Loucy (cell line): Measurements from ENCODE around the gene PLXNA4.

Source experiments
- EZH2phosphoT487 ChIP-seq: fragments of 200-600 bp; IDR thresholded peaks from 2 replicates; pipeline ENCODE4 v1.6.1; 2018; ENCODE audit warnings: antibody characterized with exemption, mild to moderate bottlenecking, moderate library complexity, borderline replicate concordance
- TF ChIP-seq, protein P1 (sequence below): fragments of 200-600 bp; sonication (generic); conservative IDR thresholded peaks from 2 replicates; pipeline ENCODE4 v1.5.1; 2014; ENCODE audit warnings: mild to moderate bottlenecking, antibody characterized with exemption, low read length

- TF ChIP-seq EZH2phosphoT487 = no peak
- TF ChIP-seq, protein P1, sequence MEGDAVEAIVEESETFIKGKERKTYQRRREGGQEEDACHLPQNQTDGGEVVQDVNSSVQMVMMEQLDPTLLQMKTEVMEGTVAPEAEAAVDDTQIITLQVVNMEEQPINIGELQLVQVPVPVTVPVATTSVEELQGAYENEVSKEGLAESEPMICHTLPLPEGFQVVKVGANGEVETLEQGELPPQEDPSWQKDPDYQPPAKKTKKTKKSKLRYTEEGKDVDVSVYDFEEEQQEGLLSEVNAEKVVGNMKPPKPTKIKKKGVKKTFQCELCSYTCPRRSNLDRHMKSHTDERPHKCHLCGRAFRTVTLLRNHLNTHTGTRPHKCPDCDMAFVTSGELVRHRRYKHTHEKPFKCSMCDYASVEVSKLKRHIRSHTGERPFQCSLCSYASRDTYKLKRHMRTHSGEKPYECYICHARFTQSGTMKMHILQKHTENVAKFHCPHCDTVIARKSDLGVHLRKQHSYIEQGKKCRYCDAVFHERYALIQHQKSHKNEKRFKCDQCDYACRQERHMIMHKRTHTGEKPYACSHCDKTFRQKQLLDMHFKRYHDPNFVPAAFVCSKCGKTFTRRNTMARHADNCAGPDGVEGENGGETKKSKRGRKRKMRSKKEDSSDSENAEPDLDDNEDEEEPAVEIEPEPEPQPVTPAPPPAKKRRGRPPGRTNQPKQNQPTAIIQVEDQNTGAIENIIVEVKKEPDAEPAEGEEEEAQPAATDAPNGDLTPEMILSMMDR = no peak
These were observed 373.2 kb downstream of the PLXNA4 start for GRCh38 chr7:132203021-132203420.
